ENCODE measurements around the gene HNRNPUL2.

The HNRNPUL2 gene

DNA sequence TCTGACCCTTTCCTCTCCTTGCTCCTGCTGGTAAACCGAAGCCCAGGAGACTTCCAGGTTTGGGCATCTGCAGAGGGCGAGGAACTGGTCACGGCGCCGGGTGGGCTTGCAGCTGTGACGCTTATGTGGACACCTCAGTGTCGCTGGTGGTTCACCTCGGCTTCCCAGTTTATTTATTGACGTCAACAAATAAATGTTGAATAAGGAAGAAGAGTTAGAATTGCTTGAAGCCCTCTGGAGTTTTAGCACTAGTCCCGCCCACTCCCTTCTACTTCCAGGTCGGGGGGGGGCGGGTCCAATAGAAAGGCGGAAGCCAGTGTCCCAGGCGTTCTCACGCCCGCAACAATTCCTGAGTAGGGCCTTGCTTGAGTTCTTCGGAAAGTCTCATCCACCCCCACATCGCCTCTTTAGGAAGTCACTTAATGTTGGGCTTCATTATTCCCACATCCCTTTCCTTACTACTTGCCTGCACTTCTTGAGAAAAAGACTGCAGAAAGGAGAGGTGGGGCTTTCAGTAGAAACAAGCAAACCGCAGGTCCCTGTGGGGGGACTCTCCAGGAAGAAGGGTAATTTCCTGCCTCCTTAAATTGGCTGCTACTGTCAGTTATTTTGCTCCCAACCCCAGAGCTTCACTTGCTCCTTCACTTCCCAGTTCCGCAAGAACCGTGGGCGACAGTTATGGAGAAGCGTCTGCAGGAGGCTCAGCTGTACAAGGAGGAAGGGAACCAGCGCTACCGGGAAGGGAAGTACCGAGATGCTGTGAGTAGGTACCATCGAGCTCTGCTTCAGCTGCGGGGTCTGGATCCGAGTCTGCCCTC is 1.1 kb upstream of the HNRNPUL2 start, which contains the start of gene TTC9C:
Gene TTC9C (plus strand): TSS at position 316 of the 818 bp plus-strand sequence. CDS start 363 bp downstream, at position 679.
- FAIRE-seq (peak; percentile 60), DNase-seq (ENCODE audit: extremely low spot score, insufficient read length, low read depth) (no peak)

DNA sequence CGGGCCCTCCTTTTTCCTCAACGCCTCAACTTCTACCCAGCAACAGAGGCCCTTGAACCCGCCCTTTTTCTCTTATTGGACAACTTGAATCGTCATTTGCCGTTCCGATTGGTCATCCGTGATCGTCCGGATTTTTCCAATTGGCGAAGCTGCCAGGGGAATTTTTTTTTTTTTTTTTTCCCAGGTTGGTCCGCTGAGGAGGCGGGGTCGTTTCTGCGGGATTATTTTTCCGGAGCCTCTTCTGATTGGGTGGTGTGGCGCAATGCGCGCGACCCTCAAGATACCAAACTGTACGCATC is 564 bp upstream of the HNRNPUL2 start:
- DNase-seq (ENCODE audit: extremely low spot score, insufficient read length, low read depth): peak; percentile 56
- FAIRE-seq: no peak

DNA sequence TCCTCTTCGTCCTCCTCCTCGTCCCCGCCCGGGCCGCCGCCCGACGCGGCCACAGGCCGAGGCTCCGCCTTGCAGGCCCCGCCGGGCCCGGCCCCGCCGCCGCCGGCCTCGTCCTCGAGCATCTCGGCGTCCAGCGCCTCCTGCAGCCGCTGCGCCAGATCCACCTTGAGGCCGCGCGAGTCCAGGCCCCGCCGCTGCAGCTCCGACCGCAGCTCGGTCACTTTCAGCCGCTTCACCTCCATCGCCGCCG is 417 bp downstream of the HNRNPUL2 start:
- DNase-seq (ENCODE audit: extremely low spot score, insufficient read length, low read depth) (no peak), FAIRE-seq (no peak)

DNA sequence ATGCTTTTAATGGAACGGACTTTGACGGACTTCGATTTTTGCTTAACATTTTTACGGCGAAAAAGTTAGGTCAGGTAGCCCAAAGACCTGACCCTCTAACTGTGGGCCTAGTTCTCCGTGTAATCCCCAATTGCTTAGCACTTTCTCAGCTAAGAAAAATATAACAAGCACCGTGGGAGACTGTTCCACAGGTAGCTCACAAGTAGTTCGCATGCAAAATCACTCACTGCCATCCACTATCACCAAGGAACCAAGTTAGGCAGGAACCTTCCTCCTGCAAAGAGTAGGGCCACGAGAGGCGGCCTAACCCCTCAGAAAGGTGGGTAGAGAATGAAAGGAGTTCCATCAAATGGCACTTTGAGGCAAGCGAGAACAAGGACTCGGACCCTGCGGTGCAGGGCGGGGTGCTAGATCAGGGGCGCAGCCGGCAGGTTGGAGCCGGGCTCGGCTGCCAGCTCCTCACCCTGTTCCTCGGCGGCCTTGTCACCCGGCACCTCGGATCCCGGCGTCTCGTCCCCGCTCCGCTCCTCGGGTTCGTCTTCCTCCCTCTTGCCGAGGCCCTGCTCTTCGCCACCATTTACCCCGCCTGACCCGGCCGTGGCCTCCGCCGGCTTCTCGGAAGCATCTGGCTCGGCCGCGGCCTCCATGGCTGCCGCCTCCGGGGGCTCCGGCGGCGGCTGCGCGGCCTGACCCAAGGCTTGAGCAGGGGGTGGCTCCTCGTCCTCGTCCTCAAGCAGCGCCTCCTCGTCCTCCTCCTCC is 922 bp downstream of the HNRNPUL2 start:
- FAIRE-seq (no peak), DNase-seq (ENCODE audit: extremely low spot score, insufficient read length, low read depth) (no peak)

DNA sequence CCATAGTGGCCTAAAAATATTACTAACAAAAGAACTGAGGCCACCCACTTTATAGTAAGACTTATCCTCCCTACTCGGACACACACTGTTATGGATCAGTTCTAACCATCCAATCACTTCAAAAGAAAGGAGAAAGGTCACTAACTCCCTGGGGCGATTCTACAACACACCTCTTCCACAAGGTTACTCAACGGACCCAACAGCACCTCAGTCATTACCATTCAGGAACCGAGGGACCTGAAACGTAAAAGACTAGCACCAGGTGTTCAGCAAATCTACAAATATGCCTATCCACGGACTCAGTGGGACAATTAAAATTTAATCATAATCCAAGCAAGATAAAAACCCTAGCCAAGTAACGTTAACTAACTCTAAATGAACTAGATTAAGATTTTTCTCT is 1.6 kb downstream of the HNRNPUL2 start:
- DNase-seq (ENCODE audit: extremely low spot score, insufficient read length, low read depth) (no peak), FAIRE-seq (no peak)

DNA sequence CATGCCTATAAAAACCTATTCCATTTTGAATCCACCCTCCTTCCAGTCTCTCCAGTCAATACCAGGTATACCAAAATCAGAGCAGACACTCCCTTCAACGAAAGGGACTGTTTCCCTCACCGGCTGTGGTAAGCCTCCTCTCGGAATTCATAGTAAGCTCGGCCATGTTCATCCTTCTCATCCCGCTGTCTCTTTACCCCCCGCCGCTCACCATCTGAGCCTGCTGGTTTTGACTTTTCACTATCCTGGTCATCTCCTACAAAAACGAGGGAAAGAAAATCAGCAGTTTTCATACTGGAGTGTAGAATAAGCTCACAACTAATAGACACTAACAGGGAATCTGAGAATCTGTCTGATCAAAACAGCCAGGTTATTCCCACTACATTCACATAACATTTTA is 3.1 kb downstream of the HNRNPUL2 start:
- no peak for FAIRE-seq

DNA sequence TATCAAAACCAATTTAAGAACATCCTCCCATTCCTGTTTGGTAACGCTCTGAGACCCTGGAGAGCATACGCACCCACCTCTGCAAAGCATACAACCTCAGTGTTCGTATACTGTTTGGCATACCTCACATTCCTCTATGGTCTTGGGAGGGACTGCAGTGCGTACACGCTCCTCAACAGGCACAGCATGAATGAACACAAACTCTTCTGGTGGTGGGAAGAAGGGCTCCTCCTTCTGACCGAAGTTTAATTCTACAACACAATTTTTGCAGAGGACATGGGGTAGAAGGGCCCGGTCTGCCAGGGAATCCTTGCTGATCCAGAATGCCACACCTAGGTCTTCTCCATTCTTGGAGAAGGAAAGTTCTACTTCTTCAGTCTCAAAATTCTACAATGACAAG is 5.3 kb downstream of the HNRNPUL2 start:
- no peak for FAIRE-seq
- DNase-seq (ENCODE audit: extremely low spot score, insufficient read length, low read depth): no peak

More for the DNA sequence above, 3.1 kb downstream of the HNRNPUL2 start:
- DNase-seq (ENCODE audit: extremely low spot score, insufficient read length, low read depth): no peak

DNA sequence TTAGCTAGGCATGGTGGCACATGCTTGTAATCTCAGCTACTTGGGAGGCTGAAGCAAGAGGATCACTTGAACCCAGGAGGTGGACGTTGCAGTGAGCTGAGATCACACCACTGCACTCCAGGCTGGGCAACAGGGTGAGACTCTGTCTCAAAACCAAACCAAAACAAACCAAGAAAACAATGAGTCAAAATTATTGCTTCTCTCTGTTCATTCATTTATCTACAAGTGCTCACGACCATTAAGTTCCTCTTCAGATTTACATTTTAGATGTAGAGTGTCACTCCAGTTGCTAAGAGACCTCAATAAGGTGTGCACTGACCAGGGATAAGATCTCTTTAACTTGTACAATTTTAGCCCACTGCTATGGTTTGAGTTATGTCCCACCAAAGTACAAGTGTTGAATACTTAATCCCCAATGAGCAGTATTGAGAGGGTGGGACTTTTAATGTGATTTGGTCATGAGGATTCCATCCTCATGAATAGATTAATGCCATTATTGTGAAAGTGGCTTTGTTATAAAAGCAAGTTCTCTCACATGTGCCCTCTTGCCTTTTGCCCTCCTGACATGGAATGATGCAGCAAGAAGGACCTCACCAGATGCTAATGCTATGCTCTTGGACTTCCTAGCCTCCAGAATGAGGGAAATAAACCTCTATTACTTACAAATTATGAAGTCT is 7.8 kb downstream of the HNRNPUL2 start:
- DNase-seq (ENCODE audit: extremely low spot score, insufficient read length, low read depth): no peak
- no peak for FAIRE-seq

DNA sequence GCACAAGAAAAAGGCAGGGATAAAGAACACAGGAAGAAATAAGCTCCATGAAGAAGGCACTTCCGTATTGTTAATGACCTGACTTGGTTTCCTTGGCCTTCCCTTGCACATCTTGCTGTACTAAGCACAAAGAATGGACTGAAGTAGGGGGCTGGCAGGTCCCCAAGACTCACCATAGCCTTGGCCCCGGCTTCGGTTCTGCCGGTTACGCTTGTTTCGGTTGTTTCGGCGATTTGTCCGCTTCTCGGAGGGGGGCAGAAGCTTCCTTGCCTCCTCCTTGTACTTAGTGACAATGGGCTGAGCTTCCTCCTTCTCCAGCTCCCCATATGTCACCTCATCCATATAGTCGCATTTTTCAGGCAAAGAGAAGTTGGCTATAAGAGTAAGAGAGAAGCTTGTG is 10.4 kb downstream of the HNRNPUL2 start:
- DNase-seq (ENCODE audit: extremely low spot score, insufficient read length, low read depth): no peak
- FAIRE-seq: no peak

DNA sequence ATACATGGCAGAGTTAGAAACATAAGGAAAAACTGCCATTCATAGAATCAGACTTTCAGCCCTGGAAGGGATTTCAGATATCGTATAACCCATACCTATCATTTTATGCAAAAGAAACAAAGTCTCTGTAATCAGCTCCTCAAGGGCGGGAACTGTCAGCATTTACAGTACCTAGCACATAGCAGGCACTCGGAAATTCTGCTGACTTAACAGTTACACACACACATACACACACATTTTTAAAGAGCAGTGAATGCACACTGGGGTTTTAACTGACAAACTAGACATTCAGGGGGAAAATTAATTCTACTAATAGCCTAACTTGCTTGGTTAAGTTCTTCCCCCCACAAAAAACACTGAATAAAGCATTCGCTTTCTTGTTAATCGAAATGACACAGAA is 11.1 kb downstream of the HNRNPUL2 start:
- no peak for FAIRE-seq
- DNase-seq (ENCODE audit: extremely low spot score, insufficient read length, low read depth): no peak

DNA sequence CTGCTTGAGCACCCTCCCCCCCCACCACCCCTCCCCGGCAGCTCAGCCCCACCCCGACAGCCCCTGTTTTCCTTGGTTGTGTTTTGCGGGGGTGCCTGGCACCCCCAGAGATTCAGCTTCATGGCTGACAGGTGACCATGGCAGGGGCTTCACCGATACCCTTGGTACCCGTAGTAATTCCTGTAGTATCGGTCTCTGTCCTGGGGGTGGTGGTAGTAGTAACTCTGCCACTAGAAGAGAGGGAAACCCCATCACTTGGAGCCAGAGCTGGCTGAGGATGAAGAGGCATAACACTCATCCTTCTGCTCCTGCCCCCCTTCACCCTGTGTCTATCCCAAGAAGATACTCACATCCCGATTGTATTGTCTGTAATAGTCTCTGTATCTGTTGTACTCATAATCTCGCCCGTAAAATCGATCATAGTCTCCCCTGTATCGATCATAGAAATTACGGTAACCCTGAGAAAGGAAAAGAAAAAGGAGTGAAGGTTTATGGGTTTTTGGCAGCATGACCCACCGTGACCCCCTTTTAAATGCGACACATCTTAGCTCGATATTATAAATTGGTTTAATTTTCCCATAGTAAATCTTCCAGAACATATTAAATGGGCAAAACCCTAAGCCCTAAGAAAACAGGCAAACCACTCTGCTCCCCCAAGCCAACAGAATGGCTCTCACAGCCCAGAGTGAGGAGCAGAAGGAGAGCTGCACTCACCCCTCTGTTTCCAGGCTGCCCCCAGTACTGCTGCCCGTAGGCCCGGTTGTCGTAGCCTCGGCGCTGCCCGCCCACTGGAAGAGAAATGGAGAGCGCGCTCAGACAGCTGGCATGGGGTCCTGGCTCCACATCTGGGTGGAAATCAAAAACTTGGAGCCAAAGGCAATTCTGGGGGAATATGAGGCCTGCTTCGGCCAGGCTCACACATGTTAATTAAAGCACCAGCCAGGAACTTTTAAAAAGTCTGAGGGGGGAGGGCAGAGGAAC is 11.8 kb downstream of the HNRNPUL2 start:
- no peak for DNase-seq (ENCODE audit: extremely low spot score, insufficient read length, low read depth)
- FAIRE-seq: no peak

DNA sequence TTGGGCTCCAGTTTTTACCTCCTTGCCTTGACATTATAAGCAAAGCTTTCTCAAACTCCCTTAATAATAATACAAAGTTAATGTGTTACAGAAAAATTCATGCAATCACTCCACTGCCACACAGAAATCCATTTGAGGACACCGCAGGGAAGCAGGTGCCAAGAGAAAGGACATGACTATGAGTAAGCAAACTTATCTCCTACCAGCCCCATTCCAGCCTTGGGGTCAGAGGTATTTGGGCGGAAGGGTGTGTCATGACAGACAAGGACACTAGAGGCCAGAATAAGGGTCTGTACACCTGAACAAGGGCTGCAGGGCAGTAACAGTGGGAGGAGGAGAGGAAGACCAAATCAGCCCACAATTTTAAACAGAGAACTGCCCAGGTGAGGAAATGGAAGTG is 13.9 kb downstream of the HNRNPUL2 start:
- no peak for DNase-seq (ENCODE audit: extremely low spot score, insufficient read length, low read depth)
- no peak for FAIRE-seq

DNA sequence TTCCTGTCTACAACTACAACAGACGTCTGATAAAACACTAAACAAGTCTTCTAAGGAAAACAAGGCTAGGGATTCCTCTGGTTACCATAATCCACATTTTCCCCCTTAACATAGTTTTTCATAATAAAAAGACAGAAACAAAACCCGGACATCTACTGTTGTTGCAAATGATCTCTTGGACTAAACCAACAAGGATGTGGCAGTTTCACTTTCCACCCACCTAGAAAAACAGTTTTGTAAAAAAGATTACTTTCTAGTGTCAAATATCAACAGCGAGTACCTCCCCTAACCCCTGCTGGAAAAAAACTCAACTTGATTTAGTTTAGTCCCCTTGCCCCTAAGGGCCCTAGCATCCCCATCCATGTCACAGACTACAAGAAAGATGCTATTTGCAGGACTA is 14.4 kb downstream of the HNRNPUL2 start:
- no peak for FAIRE-seq
- DNase-seq (ENCODE audit: extremely low spot score, insufficient read length, low read depth): no peak

DNA sequence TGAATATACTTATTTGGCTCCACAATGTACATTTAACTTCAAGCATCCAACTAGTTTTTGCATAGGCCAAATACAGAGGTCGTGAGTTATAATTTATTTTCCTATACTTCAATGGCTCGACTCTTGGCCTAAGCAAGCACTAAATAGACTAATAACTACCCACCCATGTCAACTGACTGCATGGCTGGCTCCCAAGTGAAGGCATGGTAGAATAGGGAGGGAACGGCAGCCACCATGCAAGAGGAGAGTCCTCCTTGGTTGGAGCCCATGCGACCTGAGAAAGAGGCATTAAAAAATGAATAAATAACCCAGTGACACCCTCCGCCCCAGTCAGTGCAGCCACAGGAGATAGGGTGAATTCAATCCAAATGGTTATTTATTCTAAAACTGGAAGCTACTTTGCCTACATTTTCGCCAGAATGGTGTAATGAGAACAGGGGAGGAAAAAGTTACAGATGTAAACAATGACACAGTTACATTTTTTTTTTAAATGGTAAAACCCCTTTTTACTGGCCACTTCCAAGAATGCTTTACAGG is 14.9 kb downstream of the HNRNPUL2 start:
- DNase-seq (ENCODE audit: extremely low spot score, insufficient read length, low read depth): no peak
- no peak for FAIRE-seq

DNA sequence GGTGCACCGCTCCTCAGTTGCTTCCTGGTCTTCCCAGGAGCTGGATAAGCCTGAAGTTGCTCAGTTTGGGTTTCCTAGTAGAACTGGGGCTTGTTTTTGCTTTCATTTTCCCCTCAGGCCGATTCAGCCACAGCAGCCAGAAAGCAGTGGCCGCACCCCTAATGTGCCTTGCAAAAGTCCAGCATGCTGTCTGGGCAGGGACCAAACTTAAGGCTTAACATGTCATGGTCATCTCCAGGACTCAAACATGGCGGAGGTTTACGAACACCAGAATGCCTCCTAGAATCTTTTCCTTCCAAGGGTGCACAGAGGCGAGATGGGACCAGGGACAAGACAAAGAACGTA is 17.3 kb downstream of the HNRNPUL2 start:
- no peak for FAIRE-seq

DNA sequence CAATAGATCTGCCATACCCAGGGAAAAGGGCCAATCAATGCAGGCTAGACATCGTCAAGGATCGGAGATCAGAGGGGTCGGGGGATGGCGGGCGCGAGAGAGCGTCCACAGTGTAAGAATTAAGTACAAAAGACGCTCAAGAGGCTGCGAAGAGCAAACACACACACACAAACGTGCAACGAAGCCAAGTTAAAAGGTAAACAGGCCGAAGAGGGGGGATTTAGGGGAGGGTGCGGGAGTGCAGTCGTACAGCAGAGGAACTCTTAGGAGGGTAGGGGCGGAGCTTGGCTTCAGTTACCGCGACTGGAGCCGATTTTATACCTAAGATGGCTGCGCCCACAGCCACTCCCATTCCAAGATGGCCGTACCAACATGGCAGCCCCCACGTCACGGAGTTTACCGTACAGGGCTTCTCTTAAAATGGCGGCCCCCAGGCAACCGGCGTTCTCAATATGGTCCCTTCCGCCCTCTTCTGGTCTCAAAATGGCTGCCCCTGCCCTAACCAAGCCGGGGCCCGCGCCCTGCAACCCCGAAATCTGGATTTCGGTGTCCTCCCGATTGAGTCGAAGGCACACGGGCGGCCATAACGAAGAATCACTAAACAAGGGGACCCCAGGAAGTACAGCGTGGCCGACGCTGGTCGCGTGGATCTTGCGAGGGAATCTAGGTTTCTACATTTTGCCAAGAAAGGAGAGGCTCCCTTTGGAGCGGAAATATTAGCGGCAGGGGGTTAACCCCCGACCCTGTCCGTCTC is 17.8 kb downstream of the HNRNPUL2 start:
- peak; percentile 80 for DNase-seq (ENCODE audit: extremely low spot score, insufficient read length, low read depth)
- FAIRE-seq: peak; percentile 97

More for the DNA sequence above, 17.3 kb downstream of the HNRNPUL2 start:
- DNase-seq (ENCODE audit: extremely low spot score, insufficient read length, low read depth): no peak

DNA sequence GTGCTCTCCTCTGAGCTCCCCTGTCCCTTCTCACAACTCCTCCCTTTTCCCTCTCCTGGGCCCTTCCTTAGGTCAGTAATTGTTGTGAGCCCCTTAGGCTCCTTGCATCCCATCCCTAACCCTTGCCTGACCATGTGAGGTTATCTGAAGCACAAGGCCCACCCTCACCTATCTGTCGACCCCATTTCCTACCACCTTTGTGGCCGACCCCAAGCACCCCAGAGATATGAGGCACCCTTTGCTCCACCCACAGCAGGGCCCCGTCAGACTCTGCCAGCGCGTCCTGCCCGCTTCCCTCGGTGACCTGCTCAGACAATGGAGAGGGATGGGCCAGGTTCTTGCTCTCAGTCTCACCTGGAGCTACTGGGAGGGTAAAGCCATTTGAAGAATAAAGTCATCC is 18.5 kb downstream of the HNRNPUL2 start:
- FAIRE-seq (no peak), DNase-seq (ENCODE audit: extremely low spot score, insufficient read length, low read depth) (no peak)

DNA sequence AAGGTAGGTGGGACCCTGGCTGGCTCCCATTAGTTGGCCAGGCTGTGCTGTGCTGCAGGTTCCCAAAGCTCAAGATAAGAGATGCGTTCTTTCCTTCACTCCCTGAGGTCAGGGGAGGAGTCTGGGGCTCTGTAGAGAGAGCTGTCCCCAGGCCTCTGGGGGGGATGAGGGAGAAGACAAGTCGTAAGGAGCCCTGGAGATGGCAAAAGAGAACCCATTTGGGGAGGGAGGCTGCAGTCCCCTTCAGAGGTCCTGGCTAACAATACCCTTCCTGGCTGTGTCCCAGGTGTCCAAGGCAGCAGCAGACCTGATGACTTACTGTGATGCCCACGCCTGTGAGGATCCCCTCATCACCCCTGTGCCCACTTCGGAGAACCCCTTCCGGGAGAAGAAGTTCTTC is 18.9 kb downstream of the HNRNPUL2 start:
- no peak for DNase-seq (ENCODE audit: extremely low spot score, insufficient read length, low read depth)
- FAIRE-seq: no peak

DNA sequence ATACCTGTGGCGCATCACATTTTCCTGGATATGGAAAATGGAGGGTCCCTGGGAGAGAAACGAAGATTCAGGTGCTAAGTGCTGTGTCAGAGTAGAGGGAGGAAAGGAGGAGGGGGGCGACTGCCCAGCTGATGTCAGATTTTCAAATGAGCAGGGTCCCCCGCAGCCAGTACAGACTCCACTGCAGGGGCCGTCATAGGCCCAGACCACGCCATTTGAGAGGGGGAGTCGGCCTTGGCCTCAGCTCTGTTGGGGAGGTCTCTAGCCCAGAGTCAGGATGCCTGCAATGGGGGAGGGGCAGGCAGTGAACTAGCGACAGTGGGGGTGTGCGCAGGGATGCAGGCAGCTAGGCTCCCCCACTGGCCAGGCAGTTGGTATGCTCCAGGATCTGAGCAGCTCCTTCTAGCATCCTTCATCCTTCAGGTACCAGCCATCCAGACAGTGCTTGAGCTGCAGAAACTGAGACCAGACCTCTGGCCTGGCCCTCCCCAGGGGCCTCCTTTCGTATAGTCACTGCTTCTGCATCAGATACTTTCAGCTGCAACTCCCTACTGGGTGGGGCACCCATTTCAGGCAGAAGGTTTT is 19.9 kb downstream of the HNRNPUL2 start, which contains the start of the genes BSCL2 and GNG3:
Gene BSCL2 (minus strand): TSS at position 148 of the 585 bp plus-strand sequence. CDS start 229 bp downstream, outside the sequence.
Gene GNG3 (plus strand): TSS at position 400 of the 585 bp plus-strand sequence. CDS start 620 bp downstream, outside the sequence.
- FAIRE-seq: no peak
- DNase-seq (ENCODE audit: extremely low spot score, insufficient read length, low read depth): no peak
